Endodermal cell (in vitro differentiated cells): ENCODE measurements around the gene NUP42. TPM values are rescaled to one million over a fixed set of nuclear protein-coding genes. Genes with fewer than 3 reads are reported as not detected.

Experiments used
- DNase-seq: peaks from one replicate; pipeline ENCODE4 v3.0.0-alpha.2; 2017
- H3K27ac ChIP-seq: 2 replicates; pipeline ENCODE4 v1.5.1; 2013; ENCODE audit warnings: mild to moderate bottlenecking, low read depth, low read length, moderate library complexity
- H3K27me3 ChIP-seq: 2 replicates; pipeline ENCODE4 v1.6.1; 2013; ENCODE audit warnings: mild to moderate bottlenecking, low read length, moderate library complexity; ENCODE audit not compliant: insufficient read depth, control insufficient read depth, poor library complexity, severe bottlenecking
- H3K36me3 ChIP-seq: 2 replicates; pipeline ENCODE4 v1.7.0; 2013; ENCODE audit warnings: mild to moderate bottlenecking, low read length, moderate library complexity; ENCODE audit not compliant: control insufficient read depth, insufficient read depth
- H3K4me1 ChIP-seq: one replicate; pipeline ENCODE4 v1.7.0; 2013; ENCODE audit warnings: low read length; ENCODE audit not compliant: control insufficient read depth, insufficient read depth
- H3K4me3 ChIP-seq: 2 replicates; pipeline ENCODE4 v1.5.1; 2013; ENCODE audit warnings: mild to moderate bottlenecking, low read length, moderate library complexity
- H3K9ac ChIP-seq: 2 replicates; pipeline ENCODE4 v1.6.1; 2013; ENCODE audit warnings: mild to moderate bottlenecking, low read length, moderate library complexity; ENCODE audit not compliant: poor library complexity, severe bottlenecking; ENCODE audit errors: extremely low read depth
- H3K9me3 ChIP-seq: 2 replicates; pipeline ENCODE4 v1.6.1; 2013; ENCODE audit warnings: mild to moderate bottlenecking, low read length, moderate library complexity; ENCODE audit not compliant: control insufficient read depth
- H3K27ac Mint-ChIP-seq: 2 replicates; pipeline ENCODE4 v1.8.0; 2020; ENCODE audit warnings: mixed read lengths
- H3K27me3 Mint-ChIP-seq: 2 replicates; pipeline ENCODE4 v1.8.0; 2021; ENCODE audit warnings: mild to moderate bottlenecking, mixed read lengths; ENCODE audit not compliant: insufficient read depth
- H3K36me3 Mint-ChIP-seq: 2 replicates; pipeline ENCODE4 v1.8.0; 2020; ENCODE audit warnings: low read depth, mixed read lengths
- H3K4me1 Mint-ChIP-seq: 2 replicates; pipeline ENCODE4 v1.8.0; 2020; ENCODE audit warnings: mixed read lengths
- H3K4me3 Mint-ChIP-seq: 2 replicates; pipeline ENCODE4 v1.8.0; 2020; ENCODE audit warnings: mild to moderate bottlenecking, moderate library complexity, mixed read lengths
- H3K9me3 Mint-ChIP-seq: 2 replicates; pipeline ENCODE4 v1.8.0; 2020; ENCODE audit warnings: mild to moderate bottlenecking, mixed read lengths
- WGBS, 2 experiments: methylation state at CpG; one replicate each; pipeline versions ENCODE4 v1.1.5 to v1.1.7; 2013; ENCODE audit warnings: missing lambda C conversion rate in 2 of 2, mixed read lengths in 1 of 2; ENCODE audit not compliant: insufficient coverage in 1 of 2, insufficient read length in 1 of 2; 5-methylcytosine and 5-hydroxymethylcytosine counted together
- total RNA-seq, 2 donors: library from RNA; stranded (reverse); fragmentation: NEBNext Ultra II Directional in 1 of 2; extraction: Animal tissue kit (Norgen Biotek cat#: 25700) in 1 of 2; gene quantifications; 2 replicates in 1 of 2; 3 replicates in 1 of 2; pipeline ENCODE4 v1.2.1, GENCODE V29; 2021
- TF ChIP-seq, protein P1 (sequence below): fragments of 200-600 bp; sonication (generic); conservative IDR thresholded peaks from 2 replicates; pipeline ENCODE4 v1.5.0; 2021; ENCODE audit warnings: antibody characterized with exemption, mild to moderate bottlenecking

Gene NUP42
- total RNA-seq, 2 donors from 2014 or later: 26.3 to 31.3 TPM

DNA sequence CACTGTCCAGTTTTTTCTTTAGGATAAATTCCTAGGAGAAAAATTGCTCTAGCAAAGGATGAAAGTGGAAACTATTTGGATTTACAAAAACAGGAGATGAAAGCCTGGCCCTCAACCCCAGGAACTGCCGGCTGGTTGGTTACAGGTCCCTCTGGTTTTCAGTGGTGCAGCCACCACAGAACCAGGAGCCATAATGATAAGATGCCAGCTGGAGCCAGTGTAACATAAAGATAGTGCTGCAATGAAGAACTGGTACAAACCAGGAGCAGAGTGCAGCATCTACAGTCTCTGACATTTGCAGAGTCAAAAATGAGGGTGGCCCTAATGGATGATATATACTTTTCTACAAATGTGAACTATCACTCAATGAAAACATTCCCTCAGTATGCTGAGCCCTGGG, 20.4 kb upstream of the NUP42 start:
- Mint-ChIP-seq H3K4me3 (no peak overlapping the region), H3K27me3 (no peaks in the 10 kb centered on the region), H3K9me3 (no peaks in the 10 kb centered on the region), H3K4me1 (peaks cover 4% of the 10 kb centered on the region), H3K27ac (no peak overlapping the region), H3K36me3 (peaks cover 6% of the 10 kb centered on the region)
- H3K9ac ChIP-seq: no peak overlapping the region
- no peaks in the 10 kb centered on the region for H3K4me1 ChIP-seq
- no peak for DNase-seq
- H3K27ac ChIP-seq: no peak overlapping the region
- TF ChIP-seq, protein P1, sequence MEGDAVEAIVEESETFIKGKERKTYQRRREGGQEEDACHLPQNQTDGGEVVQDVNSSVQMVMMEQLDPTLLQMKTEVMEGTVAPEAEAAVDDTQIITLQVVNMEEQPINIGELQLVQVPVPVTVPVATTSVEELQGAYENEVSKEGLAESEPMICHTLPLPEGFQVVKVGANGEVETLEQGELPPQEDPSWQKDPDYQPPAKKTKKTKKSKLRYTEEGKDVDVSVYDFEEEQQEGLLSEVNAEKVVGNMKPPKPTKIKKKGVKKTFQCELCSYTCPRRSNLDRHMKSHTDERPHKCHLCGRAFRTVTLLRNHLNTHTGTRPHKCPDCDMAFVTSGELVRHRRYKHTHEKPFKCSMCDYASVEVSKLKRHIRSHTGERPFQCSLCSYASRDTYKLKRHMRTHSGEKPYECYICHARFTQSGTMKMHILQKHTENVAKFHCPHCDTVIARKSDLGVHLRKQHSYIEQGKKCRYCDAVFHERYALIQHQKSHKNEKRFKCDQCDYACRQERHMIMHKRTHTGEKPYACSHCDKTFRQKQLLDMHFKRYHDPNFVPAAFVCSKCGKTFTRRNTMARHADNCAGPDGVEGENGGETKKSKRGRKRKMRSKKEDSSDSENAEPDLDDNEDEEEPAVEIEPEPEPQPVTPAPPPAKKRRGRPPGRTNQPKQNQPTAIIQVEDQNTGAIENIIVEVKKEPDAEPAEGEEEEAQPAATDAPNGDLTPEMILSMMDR: no peak
- WGBS, 2 experiments: 95 to 100% methylated on average over 1 of the region's 1 CpG
- H3K36me3 ChIP-seq: no peaks in the 10 kb centered on the region
- H3K9me3 ChIP-seq: no peaks in the 10 kb centered on the region
- H3K4me3 ChIP-seq: no peak overlapping the region
- no peaks in the 10 kb centered on the region for H3K27me3 ChIP-seq

DNA sequence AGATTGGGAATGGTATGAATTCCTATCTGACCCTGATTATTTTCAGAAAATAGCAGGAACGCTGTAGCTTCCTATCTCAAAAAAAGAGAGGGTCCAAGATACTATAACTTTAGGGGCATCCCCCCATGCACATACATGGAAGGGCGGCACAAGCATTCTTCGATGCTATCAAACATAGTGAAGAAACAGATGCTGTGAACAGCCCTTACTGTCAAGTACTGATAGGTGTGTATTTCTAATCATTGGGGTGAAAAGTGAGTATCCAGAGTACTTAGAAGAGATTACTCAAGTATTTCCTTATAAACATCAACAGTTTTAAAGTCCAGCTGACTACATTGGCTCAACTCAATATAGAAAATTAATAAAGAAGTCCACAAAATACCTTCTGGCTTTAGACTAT, 17.0 kb upstream of the NUP42 start:
- no peaks in the 10 kb centered on the region for H3K36me3 Mint-ChIP-seq
- no peak for DNase-seq
- Histone ChIP-seq H3K27me3 (no peaks in the 10 kb centered on the region), H3K9ac (no peak overlapping the region), H3K4me3 (no peak overlapping the region), H3K9me3 (no peaks in the 10 kb centered on the region), H3K36me3 (no peaks in the 10 kb centered on the region), H3K27ac (no peak overlapping the region), H3K4me1 (no peaks in the 10 kb centered on the region)
- TF ChIP-seq, protein P1: no peak
- no peak overlapping the region for H3K4me3 Mint-ChIP-seq
- WGBS, 2 experiments: 96 to 100% methylated on average over 1 to 3 of the region's 3 CpGs
- H3K27me3 Mint-ChIP-seq: no peaks in the 10 kb centered on the region
- no peaks in the 10 kb centered on the region for H3K9me3 Mint-ChIP-seq
- peaks cover 4% of the 10 kb centered on the region for H3K4me1 Mint-ChIP-seq
- H3K27ac Mint-ChIP-seq: no peak overlapping the region

DNA sequence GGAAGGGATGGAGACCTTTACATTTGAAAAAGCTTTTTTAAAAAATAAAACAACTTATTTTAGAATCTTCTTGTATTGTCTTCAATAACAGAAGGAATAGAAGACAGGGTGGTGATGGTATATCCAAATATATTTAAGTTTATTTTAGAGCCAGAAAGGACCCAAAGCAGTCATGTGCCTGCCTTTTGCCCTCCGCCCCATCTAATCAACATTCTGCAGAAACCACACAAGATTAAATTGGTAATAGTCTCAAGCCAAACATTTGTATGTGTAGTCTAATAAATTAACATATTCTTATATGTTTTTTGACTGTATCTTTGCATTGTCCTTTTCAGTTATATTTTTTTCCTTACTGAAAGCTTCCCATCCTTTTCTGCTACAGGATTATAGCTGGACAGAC, 16.5 kb upstream of the NUP42 start:
- H3K9ac ChIP-seq: no peak overlapping the region
- H3K4me1 Mint-ChIP-seq: peaks cover 2% of the 10 kb centered on the region
- no peak overlapping the region for H3K4me3 ChIP-seq
- no peaks in the 10 kb centered on the region for H3K27me3 ChIP-seq
- no peaks in the 10 kb centered on the region for H3K4me1 ChIP-seq
- TF ChIP-seq, protein P1: no peak
- H3K4me3 Mint-ChIP-seq: no peak overlapping the region
- no peak overlapping the region for H3K27ac Mint-ChIP-seq
- peaks cover 3% of the 10 kb centered on the region for H3K36me3 Mint-ChIP-seq
- no peaks in the 10 kb centered on the region for H3K9me3 ChIP-seq
- no peak overlapping the region for H3K27ac ChIP-seq
- H3K9me3 Mint-ChIP-seq: no peaks in the 10 kb centered on the region
- WGBS, 2 experiments: 78% methylated on average over 1 of the region's 1 CpG; no CpG with 5 or more reads in 1 of the 2 experiments
- H3K27me3 Mint-ChIP-seq: no peaks in the 10 kb centered on the region
- DNase-seq: no peak
- H3K36me3 ChIP-seq: no peaks in the 10 kb centered on the region
